ENCODE results near the gene HOXC9.

The HOXC9 gene

GRCh38 chr12:53963005-53963404 lies 37.0 kb upstream of the HOXC9 start:
- DNase-seq (ENCODE audit: low read depth in 4 of 4, low spot score in 1 of 4), result no peak

DNA sequence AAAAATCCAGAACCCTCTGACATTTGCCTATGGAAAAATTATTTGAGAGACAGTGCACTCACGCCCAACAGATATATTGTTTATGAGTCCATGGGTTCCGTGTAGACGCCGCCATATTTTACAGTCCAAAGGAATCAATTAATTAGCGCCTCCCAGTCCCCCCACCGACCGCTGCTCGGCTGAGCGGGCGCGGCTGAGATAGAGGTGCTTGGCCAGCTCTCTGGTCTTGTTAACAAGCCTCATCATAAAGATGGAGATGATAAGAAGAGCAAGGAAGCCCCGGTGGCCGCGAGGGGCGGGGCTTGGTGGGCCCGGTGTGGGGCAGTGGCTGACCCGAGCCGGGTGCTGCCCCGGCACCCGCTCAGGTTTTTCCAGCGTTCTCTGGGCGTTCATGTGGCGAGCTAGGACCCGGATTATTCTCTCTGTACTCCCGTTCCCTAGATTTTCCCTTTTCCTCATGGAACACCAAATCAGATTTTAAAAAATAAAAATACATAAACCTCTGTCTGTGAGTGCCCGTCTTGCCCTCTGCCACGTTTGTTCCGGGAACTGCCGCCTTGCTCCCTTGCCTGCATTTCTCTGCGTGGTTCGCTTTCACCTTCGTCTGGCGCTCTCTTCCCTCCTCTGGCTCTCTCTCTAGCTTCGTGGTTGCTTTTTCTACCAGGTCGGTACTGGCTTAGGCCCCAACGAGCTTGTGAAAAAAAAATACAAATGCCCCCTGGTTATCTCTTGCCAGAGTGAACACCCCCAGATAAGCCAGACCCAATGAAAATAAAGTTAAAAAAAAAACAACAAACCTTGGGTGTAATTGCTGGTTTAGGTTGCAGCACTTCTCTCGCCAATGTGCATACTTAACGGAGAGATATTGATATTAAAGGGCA lies 36.3 kb upstream of the HOXC9 start:
- no peak for DNase-seq (ENCODE audit: low read depth in 4 of 4, low spot score in 1 of 4)

DNA sequence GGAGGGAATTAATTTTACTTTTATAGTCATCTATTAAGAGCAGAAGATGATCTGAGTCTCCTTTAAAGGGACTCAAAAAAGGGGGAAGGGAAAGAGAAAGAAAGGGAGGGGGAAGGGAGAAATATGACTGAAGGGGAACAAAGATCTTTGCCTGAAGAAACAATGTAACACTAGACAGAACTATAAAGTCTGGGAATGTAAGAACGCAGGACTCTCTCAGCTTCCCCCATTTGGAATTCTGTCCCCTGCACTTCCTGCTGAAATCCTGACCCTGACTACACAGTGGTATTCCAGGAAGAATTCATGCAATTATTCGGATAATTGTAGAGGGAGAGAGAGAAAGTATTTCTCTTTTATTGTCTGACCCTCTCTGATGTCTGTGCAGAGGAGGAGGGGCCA lies 35.6 kb upstream of the HOXC9 start:
- no peak for DNase-seq (ENCODE audit: low read depth in 4 of 4, low spot score in 1 of 4)

DNA sequence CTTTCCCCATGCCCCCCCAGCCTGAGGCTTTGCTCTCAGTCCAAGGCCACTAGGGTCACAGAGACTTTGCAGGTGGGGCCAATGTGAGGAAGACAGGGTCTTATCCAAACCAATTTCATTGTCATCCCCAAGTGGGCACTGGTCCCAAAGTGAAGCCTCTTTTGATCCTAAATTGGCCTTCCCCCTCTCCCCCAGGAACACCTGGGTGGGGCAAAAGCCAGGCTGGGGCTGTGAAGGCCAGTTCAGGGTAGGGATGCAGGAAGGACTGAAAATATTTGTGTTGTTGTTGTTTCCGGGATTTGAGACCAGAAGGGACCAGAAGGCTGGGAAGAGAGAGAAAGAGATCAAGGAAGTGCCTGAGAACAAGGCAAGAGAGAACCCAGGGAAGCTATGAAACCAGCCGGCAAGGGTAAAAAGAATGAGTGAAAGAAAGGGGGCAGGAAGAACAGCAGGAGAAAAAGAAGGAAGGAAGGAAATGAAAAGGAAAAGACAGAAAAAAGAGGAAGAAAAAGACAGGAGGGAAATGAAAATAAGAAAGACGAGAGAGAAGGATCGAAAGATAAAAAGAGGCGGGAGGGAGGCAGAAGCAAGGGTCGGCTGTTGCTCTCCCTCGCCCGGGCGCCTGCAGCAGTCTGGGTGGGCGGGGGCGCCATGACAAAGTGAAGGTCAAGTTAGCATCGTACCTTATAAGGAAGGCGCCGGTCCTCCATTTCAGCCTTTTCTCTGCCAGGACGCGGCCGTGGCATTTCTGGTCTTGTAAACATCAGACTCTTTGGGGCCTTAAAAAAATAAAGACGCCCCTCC lies 34.5 kb upstream of the HOXC9 start:
- no peak for DNase-seq (ENCODE audit: low read depth in 4 of 4, low spot score in 1 of 4)

- DNase-seq (ENCODE audit: low read depth in 4 of 4, low spot score in 1 of 4), result no peak
Observed at GRCh38 chr12:53966085-53966384, 33.9 kb upstream of the HOXC9 start.

DNA sequence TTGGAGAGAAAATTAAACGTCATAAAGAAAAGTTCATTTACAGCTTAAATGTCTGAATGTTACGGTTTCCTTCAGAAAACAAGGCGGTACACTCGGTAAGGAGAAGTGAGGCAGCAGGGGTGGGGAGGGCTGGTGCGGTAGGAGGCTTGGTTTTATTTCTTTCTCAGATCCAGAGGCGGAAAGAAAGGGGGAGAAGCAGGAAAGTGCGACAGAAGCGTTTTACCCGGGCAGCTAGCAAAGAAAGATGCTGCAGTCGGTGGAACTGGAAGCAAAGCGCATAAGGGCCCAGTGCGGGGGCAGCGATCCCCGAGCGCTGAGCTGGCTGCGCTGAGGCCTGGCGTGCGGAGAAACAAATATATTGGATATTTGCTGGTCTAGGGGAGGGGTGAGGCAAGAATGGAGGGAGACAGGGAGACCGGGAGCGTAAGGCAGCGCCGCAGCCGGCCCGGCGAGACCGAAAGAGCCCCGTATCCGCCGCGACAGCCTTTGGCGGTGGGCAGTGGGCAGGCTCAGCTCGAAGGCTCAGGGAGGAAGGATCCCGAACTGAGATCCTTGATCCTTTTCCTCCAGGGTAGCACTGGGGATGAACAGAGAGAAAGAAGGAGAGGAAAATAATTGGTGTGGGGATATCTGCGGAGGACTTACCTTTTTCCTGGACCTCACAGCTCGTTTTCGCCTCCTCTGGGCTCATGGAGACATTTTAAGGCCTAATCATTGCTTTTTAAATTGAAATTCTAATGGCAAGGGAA lies 33.4 kb upstream of the HOXC9 start:
- no peak for DNase-seq (ENCODE audit: low read depth in 4 of 4, low spot score in 1 of 4)

DNA sequence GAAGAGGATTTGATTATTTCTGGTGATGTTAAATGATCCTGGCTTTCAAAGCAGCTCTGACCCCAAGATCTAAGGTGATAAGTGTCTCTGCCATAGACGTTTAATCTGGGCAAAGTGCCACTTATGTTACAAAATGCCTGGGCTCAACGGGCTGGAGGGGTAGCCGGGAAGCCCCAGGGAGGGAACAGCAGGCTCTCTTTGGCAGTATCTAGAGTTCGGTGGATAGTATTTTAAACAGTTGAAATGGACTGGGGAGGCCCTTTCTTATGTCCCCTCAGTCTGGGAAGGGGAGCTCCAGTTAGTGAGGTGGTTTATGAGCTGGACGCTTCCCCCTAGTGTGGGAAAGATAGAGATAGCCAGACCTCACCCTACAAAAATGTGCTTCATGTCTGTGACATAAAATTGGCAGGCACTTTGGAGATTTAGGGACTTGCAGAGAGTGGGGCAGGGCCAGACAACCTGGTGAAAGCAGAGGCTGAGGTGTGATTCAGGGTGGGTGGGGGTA lies 32.5 kb upstream of the HOXC9 start:
- DNase-seq (ENCODE audit: low read depth in 4 of 4, low spot score in 1 of 4), result no peak

GRCh38 chr12:53968214-53969127 lies 31.5 kb upstream of the HOXC9 start:
- no peak for DNase-seq (ENCODE audit: low read depth in 4 of 4, low spot score in 1 of 4)

GRCh38 chr12:53969588-53970259 lies 30.2 kb upstream of the HOXC9 start:
- DNase-seq (ENCODE audit: low read depth in 4 of 4, low spot score in 1 of 4), result no peak

DNA sequence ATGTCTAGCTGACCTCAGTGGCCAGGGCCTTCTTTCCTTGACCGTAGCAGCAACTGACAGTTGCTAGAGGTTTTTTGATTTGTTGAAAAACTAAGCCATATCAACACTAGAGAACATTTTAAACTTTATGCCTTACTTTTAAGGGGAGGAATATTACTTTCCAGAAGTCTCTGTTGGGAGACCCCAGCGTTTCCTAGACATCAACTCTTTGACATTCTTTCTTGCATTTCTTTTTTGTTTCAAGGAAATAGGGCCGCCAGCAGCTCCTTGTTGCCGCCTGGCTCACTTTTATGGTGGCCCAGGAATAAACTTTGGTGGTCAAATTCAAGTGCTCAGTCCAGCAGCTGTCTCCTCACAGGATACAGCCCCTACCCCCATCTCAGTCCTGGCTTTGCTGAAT lies 29.5 kb upstream of the HOXC9 start:
- no peak for DNase-seq (ENCODE audit: low read depth in 4 of 4, low spot score in 1 of 4)

DNA sequence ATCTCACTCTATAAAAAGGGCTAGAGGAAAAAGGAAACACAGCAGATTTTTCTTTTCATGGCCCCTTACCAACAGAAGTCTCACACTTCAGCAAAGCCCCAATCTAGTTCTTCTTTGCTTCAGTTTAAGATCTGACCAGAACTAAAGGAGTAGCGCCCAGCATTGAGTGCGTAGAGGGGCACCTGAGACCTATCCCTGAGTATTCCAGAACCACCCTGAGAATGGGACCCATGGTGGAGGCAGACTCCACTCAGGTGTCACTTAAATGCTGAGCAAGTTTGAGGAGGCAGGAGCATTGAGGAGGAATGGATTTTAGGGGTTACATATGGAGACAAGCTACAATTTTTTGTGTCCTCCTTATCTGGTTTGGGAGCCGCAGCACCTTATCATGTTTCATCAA lies 28.8 kb upstream of the HOXC9 start:
- no peak for DNase-seq (ENCODE audit: low read depth in 4 of 4, low spot score in 1 of 4)

- no peak for DNase-seq (ENCODE audit: low read depth in 4 of 4, low spot score in 1 of 4)
Observed at GRCh38 chr12:53971686-53972085, 28.3 kb upstream of the HOXC9 start.

GRCh38 chr12:53972152-53972702 lies 27.7 kb upstream of the HOXC9 start:
- DNase-seq (ENCODE audit: low read depth in 4 of 4, low spot score in 1 of 4), result no peak

DNA sequence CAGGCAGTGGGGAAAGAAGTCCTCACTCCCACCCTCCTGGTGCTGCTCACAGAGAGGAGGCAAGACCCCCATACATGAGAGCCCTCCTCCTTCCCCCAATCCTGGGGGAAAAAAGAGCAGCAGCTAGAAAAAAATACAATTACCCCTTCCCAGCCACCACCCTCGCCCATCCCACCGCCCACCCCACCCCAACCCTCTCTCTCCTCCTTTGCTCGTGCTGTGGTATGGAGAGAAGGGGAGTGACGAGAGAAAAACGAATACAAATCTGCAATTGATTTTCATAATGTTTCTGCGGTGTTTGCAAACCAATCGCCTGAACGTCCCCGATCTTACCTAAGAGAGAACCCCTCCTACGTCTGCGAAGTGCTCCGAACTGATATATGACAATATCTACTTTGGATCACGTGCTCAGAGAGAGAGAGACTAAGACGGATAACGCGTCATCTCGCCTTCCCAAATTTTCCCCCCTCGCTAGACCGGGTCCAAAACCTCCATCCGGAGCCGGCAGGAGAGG lies 27.2 kb upstream of the HOXC9 start, which contains the start of gene HOXC11:
Gene HOXC11, plus strand, starts transcription at position 405 of the 514 bp plus-strand sequence. CDS start 116 bp downstream, outside the sequence.
- no peak for DNase-seq (ENCODE audit: low read depth in 4 of 4, low spot score in 1 of 4)

DNA sequence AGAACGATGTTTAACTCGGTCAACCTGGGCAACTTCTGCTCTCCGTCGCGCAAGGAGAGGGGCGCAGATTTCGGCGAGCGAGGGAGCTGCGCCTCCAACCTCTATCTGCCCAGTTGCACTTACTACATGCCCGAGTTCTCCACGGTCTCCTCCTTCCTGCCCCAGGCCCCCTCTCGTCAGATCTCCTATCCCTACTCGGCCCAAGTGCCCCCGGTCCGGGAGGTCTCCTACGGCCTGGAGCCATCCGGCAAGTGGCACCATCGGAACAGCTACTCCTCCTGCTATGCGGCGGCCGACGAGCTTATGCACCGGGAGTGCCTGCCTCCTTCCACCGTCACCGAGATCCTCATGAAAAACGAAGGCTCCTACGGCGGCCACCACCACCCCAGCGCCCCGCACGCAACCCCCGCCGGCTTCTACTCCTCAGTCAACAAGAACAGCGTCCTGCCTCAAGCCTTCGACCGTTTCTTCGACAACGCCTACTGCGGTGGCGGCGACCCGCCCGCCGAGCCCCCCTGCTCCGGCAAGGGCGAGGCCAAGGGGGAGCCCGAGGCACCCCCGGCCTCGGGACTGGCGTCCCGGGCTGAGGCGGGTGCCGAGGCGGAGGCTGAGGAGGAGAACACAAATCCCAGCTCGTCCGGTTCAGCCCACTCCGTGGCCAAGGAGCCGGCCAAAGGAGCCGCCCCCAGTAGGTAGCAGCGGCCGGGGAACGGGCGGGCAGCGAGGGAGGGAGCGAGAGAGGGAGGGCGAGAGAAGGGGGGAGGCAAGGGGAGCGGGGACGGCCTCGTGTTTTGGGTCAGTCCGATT lies 26.5 kb upstream of the HOXC9 start:
- DNase-seq (ENCODE audit: low read depth in 4 of 4, low spot score in 1 of 4), result no peak

GRCh38 chr12:53974084-53975063 lies 25.6 kb upstream of the HOXC9 start, which contains the start of gene HOTAIR:
Gene HOTAIR, minus strand, starts transcription at chr12:53974954.
- no peak for DNase-seq (ENCODE audit: low read depth in 4 of 4, low spot score in 1 of 4)

- no peak for DNase-seq (ENCODE audit: low read depth in 4 of 4, low spot score in 1 of 4)
Observed at GRCh38 chr12:53975064-53975471, 24.9 kb upstream of the HOXC9 start.
